ENCODE data around the gene PRND. TPM values are rescaled to one million over a fixed set of nuclear protein-coding genes. Genes with fewer than 3 reads are reported as not detected.

Gene PRND, protein sequence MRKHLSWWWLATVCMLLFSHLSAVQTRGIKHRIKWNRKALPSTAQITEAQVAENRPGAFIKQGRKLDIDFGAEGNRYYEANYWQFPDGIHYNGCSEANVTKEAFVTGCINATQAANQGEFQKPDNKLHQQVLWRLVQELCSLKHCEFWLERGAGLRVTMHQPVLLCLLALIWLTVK
- total RNA-seq, result not detected

DNA sequence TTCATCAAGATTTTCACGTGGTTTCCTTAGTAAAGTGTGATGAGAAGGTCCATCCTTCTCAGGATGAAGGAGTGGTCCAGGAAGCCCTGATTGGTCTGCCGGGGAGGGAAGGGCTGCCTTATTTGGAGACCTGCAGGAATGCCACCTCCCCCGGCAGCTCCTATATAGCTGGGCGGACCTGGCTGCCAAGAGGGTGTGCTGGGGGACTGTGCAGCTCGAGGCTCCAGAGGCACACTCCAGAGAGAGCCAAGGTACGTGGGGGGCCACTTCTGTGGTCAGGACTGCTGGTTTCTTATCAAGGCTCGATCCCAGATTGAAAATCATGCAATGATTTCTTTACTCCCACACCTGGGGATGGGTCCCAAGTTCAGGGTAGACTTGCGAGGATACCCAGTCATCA is at the start of gene PRND:
Gene PRND (plus strand): TSS at position 191 of the 400 bp plus-strand sequence. CDS start 2,643 bp downstream, outside the sequence.
- H3K4me3 Mint-ChIP-seq, result no peak within 1 kb of the TSS
- H3K4me1 Mint-ChIP-seq (ENCODE audit: low read depth), result peaks cover 9% of the 10 kb centered on the region
- H3K9me3 Mint-ChIP-seq, result no peaks in the 10 kb centered on the region
- no peak for DNase-seq
- H3K27me3 Mint-ChIP-seq, result no peaks in the 10 kb centered on the region
- H3K36me3 Mint-ChIP-seq, result no peaks in the 10 kb centered on the region
- ChIA-PET CTCF (interaction anchor here (0.7 to 9.9 kb wide), 5 partner anchors 14 to 130 kb away, joined by 3 to 194 read pairs (median 6); no protein-coding TSS in a partner anchor), POLR2A (no interaction called here)
- H3K27ac Mint-ChIP-seq, result no peak within 1 kb of the TSS
- intact Hi-C loops (cut with micrococcal nuclease), result loop anchor here (10.0 kb wide), 1 partner anchor 617 kb away; no protein-coding TSS in a partner anchor

DNA sequence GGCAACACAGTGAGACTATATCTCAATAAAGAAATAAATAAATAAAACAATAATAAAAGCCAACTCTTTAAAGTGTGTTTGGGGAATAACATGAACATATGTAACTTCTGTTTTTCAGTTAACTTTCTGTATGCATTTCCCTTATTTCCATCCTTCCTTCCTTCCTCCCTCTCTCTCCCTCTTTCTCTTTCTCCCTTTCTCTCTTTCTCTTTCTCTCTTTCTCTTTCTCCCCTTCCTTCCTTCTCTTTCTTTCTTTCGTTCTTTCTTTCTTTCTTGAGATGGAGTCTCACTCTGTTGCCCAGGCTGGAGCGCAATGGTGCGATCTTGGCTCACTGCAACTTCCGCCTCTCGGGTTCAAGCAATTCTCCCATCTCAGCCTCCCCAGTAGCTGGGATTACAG is 48.8 kb upstream of the PRND start:
- DNase-seq, result no peak
- no peak overlapping the region for H3K27ac Mint-ChIP-seq
- POLR2A ChIA-PET, result no interaction called here
- H3K4me1 Mint-ChIP-seq (ENCODE audit: low read depth), result peaks cover 7% of the 10 kb centered on the region
- H3K27me3 Mint-ChIP-seq, result no peaks in the 10 kb centered on the region
- intact Hi-C loops (cut with micrococcal nuclease), result no loop called here
- H3K36me3 Mint-ChIP-seq, result no peaks in the 10 kb centered on the region
- CTCF ChIA-PET, result no interaction called here
- no peak overlapping the region for H3K4me3 Mint-ChIP-seq
- H3K9me3 Mint-ChIP-seq, result no peaks in the 10 kb centered on the region

GRCh38 chr20:4673371-4674001 is 48.2 kb upstream of the PRND start:
- ChIA-PET POLR2A (no interaction called here), CTCF (no interaction called here)
- Mint-ChIP-seq H3K27me3 (no peaks in the 10 kb centered on the region), H3K27ac (no peak overlapping the region), H3K4me3 (no peak overlapping the region), H3K9me3 (no peaks in the 10 kb centered on the region), H3K4me1 (ENCODE audit: low read depth) (peaks cover 8% of the 10 kb centered on the region), H3K36me3 (no peaks in the 10 kb centered on the region)
- intact Hi-C loops (cut with micrococcal nuclease), result no loop called here
- no peak for DNase-seq

GRCh38 chr20:4674672-4675071 is 47.0 kb upstream of the PRND start:
- Mint-ChIP-seq H3K4me3 (no peak overlapping the region), H3K27me3 (no peaks in the 10 kb centered on the region), H3K36me3 (no peaks in the 10 kb centered on the region), H3K27ac (no peak overlapping the region), H3K4me1 (ENCODE audit: low read depth) (peaks cover 8% of the 10 kb centered on the region), H3K9me3 (no peaks in the 10 kb centered on the region)
- intact Hi-C loops (cut with micrococcal nuclease), result no loop called here
- no peak for DNase-seq
- POLR2A ChIA-PET, result no interaction called here
- CTCF ChIA-PET, result no interaction called here

GRCh38 chr20:4677846-4678245 is 43.9 kb upstream of the PRND start:
- no peak overlapping the region for H3K4me3 Mint-ChIP-seq
- POLR2A ChIA-PET, result interaction anchor here (0.7 kb wide), 1 partner anchor 12 kb away, joined by 3 read pairs; no protein-coding TSS in a partner anchor

DNA sequence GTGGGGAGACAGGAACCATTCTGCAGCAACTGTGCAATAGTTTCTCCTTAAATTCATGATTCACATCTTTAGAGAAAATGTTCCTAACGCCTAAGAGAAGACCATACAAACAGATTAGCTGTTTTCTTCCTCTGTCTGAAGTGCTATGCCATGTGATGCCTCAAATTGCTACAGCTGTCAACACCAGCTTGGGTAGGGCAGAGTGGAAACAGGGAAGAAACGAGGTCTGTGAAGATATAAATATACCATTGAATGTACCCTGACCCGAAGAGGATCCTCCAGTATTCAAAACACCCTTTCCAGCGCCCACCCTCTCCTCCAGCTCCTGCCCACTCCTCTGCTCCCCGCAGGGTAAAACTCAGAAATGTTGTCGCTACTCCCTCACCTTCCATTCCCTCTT is 40.3 kb upstream of the PRND start:
- intact Hi-C loops (cut with micrococcal nuclease), result no loop called here
- Mint-ChIP-seq H3K4me3 (no peak overlapping the region), H3K27ac (no peak overlapping the region), H3K36me3 (no peaks in the 10 kb centered on the region), H3K4me1 (ENCODE audit: low read depth) (peaks cover 35% of the 10 kb centered on the region), H3K9me3 (no peaks in the 10 kb centered on the region), H3K27me3 (no peaks in the 10 kb centered on the region)
- POLR2A ChIA-PET, result interaction anchor here (0.7 kb wide), 1 partner anchor 9 kb away, joined by 3 read pairs; no protein-coding TSS in a partner anchor
- CTCF ChIA-PET, result interaction anchor here (1.3 kb wide), 1 partner anchor 37 kb away, joined by 3 read pairs; no protein-coding TSS in a partner anchor
- no peak for DNase-seq

More at GRCh38 chr20:4677846-4678245, 43.9 kb upstream of the PRND start:
- Mint-ChIP-seq H3K27ac (no peak overlapping the region), H3K27me3 (no peaks in the 10 kb centered on the region), H3K4me1 (ENCODE audit: low read depth) (peaks cover 5% of the 10 kb centered on the region), H3K36me3 (no peaks in the 10 kb centered on the region), H3K9me3 (no peaks in the 10 kb centered on the region)
- intact Hi-C loops (cut with micrococcal nuclease), result no loop called here
- CTCF ChIA-PET, result no interaction called here
- DNase-seq, result no peak

DNA sequence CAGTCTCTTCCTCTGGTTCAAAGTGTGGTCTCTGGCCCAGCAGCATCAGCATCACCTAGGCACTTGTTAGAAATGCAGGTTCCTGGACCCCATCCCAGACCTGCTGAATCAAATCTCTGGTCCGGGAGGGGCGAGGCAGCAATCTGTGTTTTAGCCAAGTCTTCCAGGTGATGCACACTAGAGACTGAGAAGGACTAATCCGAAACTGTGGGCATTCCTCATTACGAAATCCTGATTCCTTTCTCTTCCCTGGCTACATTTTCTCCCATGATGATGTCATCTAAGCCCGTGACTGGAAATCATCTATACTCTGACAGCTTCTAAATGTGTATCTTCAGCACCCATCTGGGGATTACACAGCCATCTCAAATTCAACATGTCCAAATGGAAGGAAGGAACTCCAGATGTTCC is 39.7 kb upstream of the PRND start:
- H3K9me3 Mint-ChIP-seq, result no peaks in the 10 kb centered on the region
- intact Hi-C loops (cut with micrococcal nuclease), result no loop called here
- POLR2A ChIA-PET, result no interaction called here

GRCh38 chr20:4682682-4683081 is 39.0 kb upstream of the PRND start:
- Mint-ChIP-seq H3K27me3 (no peaks in the 10 kb centered on the region), H3K27ac (no peak overlapping the region), H3K4me1 (ENCODE audit: low read depth) (peaks cover 40% of the 10 kb centered on the region), H3K4me3 (no peak overlapping the region), H3K9me3 (no peaks in the 10 kb centered on the region), H3K36me3 (peaks cover 6% of the 10 kb centered on the region)
- CTCF ChIA-PET, result no interaction called here
- POLR2A ChIA-PET, result no interaction called here
- intact Hi-C loops (cut with micrococcal nuclease), result no loop called here
- DNase-seq, result no peak

More for the DNA sequence above, 39.7 kb upstream of the PRND start:
- Mint-ChIP-seq H3K4me1 (ENCODE audit: low read depth) (peaks cover 35% of the 10 kb centered on the region), H3K36me3 (no peaks in the 10 kb centered on the region), H3K27me3 (no peaks in the 10 kb centered on the region), H3K27ac (no peak overlapping the region), H3K4me3 (no peak overlapping the region)
- no peak for DNase-seq
- CTCF ChIA-PET, result interaction anchor here (1.3 kb wide), 1 partner anchor 38 kb away, joined by 3 read pairs; no protein-coding TSS in a partner anchor

- H3K27ac Mint-ChIP-seq, result peak overlapping the region; percentile 98
- H3K36me3 Mint-ChIP-seq, result peaks cover 10% of the 10 kb centered on the region
- H3K9me3 Mint-ChIP-seq, result no peaks in the 10 kb centered on the region
- intact Hi-C loops (cut with micrococcal nuclease), result no loop called here
- DNase-seq, result no peak
- H3K4me1 Mint-ChIP-seq (ENCODE audit: low read depth), result peaks cover 41% of the 10 kb centered on the region
- ChIA-PET CTCF (no interaction called here), POLR2A (no interaction called here)
- H3K4me3 Mint-ChIP-seq, result no peak overlapping the region
- H3K27me3 Mint-ChIP-seq, result no peaks in the 10 kb centered on the region
Measured at GRCh38 chr20:4683261-4683660, 38.4 kb upstream of the PRND start.

DNA sequence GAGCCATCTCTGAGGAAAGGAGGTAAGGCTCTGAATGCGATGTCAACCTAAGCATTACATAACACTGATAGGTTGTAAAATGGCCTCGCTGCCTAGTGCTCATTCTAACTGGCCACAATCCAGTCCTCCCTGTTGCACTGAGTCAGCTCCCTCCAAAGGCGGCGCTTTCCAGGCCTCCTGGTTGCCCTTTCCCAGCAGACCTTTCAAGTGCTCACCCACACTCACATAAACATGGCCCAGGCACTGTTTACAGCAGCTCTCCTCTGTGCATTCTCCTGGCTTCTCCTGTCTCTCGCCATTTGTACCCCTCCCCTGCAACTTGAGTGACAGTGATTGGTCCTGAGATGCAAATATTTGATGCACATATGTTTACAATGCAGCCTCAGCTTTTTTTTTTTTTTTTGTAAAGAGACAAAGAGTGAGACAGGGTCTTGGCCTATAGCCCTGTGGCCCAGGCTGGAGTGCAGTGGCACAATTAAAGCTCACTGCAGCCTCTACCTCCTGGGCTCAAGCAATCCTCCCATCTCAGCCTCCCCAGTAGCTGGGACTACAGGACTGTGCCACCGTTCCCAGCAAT is 36.8 kb upstream of the PRND start:
- H3K27ac Mint-ChIP-seq, result peak overlapping the region; percentile 98
- no peaks in the 10 kb centered on the region for H3K9me3 Mint-ChIP-seq
- peaks cover 17% of the 10 kb centered on the region for H3K36me3 Mint-ChIP-seq
- H3K4me1 Mint-ChIP-seq (ENCODE audit: low read depth), result peaks cover 56% of the 10 kb centered on the region
- H3K27me3 Mint-ChIP-seq, result no peaks in the 10 kb centered on the region
- POLR2A ChIA-PET, result no interaction called here
- CTCF ChIA-PET, result interaction anchor here (0.9 kb wide), 1 partner anchor 19 kb away, joined by 5 read pairs; no protein-coding TSS in a partner anchor
- peak overlapping the region; percentile 54 for H3K4me3 Mint-ChIP-seq
- DNase-seq, result no peak
- intact Hi-C loops (cut with micrococcal nuclease), result no loop called here

- Mint-ChIP-seq H3K36me3 (peaks cover 20% of the 10 kb centered on the region), H3K27ac (peak overlapping the region; percentile 98), H3K4me3 (peak overlapping the region; percentile 80), H3K9me3 (no peaks in the 10 kb centered on the region), H3K4me1 (ENCODE audit: low read depth) (peaks cover 64% of the 10 kb centered on the region), H3K27me3 (no peaks in the 10 kb centered on the region)
- intact Hi-C loops (cut with micrococcal nuclease), result no loop called here
- no peak for DNase-seq
- CTCF ChIA-PET, result no interaction called here
- POLR2A ChIA-PET, result no interaction called here
Measured at GRCh38 chr20:4685923-4686221, 35.8 kb upstream of the PRND start.

- CTCF ChIA-PET, result no interaction called here
Measured at GRCh38 chr20:4688305-4688704, 33.4 kb upstream of the PRND start.

More at GRCh38 chr20:4688305-4688704, 33.4 kb upstream of the PRND start:
- Mint-ChIP-seq H3K27ac (peak overlapping the region; percentile 28), H3K4me3 (peak overlapping the region; percentile 30), H3K27me3 (no peaks in the 10 kb centered on the region), H3K36me3 (peaks cover 36% of the 10 kb centered on the region), H3K9me3 (no peaks in the 10 kb centered on the region), H3K4me1 (ENCODE audit: low read depth) (peaks cover 83% of the 10 kb centered on the region)
- intact Hi-C loops (cut with micrococcal nuclease), result no loop called here
- DNase-seq, result no peak
- POLR2A ChIA-PET, result interaction anchor here (0.8 to 1.2 kb wide), 3 partner anchors 12 to 126 kb away, joined by 3 to 4 read pairs (median 3); no protein-coding TSS in a partner anchor

Data from activated CD4-positive, alpha-beta memory T cell treated with anti-CD3 and anti-CD28 coated beads for 36 hours (primary cell).